H9 (cell line): Measurements from ENCODE around the gene HSD17B2. TPM values are rescaled to one million over a fixed set of nuclear protein-coding genes. Genes with fewer than 3 reads are reported as not detected.

Experiments used
- DNase-seq: peaks from one replicate; pipeline ENCODE4 v3.0.0-alpha.2; 2017
- H2AFZ ChIP-seq: one replicate; pipeline ENCODE4 v1.6.1; 2013; ENCODE audit warnings: mild to moderate bottlenecking, low read length, control low read depth, moderate library complexity
- H2AK5ac ChIP-seq: 2 replicates; pipeline ENCODE4 v1.6.1; 2013; ENCODE audit warnings: low read length, control low read depth, mixed read lengths; ENCODE audit not compliant: insufficient read length
- H2BK120ac ChIP-seq: one replicate; pipeline ENCODE4 v1.6.1; 2013; ENCODE audit warnings: low read depth, mild to moderate bottlenecking, low read length, control low read depth, inconsistent platforms; ENCODE audit not compliant: poor library complexity, severe bottlenecking
- H2BK12ac ChIP-seq: 2 replicates; pipeline ENCODE4 v1.6.1; 2013; ENCODE audit warnings: low read length, control low read depth, mixed read lengths, low read depth; ENCODE audit not compliant: insufficient read length
- H2BK15ac ChIP-seq: 2 replicates; pipeline ENCODE4 v1.6.1; 2013; ENCODE audit warnings: low read depth, low read length, control low read depth
- H2BK20ac ChIP-seq: one replicate; pipeline ENCODE4 v1.6.1; 2013; ENCODE audit warnings: low read depth, mild to moderate bottlenecking, low read length, control low read depth, inconsistent platforms; ENCODE audit not compliant: poor library complexity, severe bottlenecking
- H2BK5ac ChIP-seq: 2 replicates; pipeline ENCODE4 v1.6.1; 2013; ENCODE audit warnings: low read length, control low read depth, mixed read lengths; ENCODE audit not compliant: insufficient read length
- H3K14ac ChIP-seq: 2 replicates; pipeline ENCODE4 v1.6.1; 2013; ENCODE audit warnings: low read length, control low read depth; ENCODE audit not compliant: insufficient read depth
- H3K18ac ChIP-seq: 2 replicates; pipeline ENCODE4 v1.6.1; 2013; ENCODE audit warnings: low read depth, mild to moderate bottlenecking, mixed read lengths, low read length, control low read depth; ENCODE audit not compliant: insufficient read length
- H3K23ac ChIP-seq: 2 replicates; pipeline ENCODE4 v1.6.1; 2013; ENCODE audit warnings: low read length, control low read depth, mixed read lengths, low read depth; ENCODE audit not compliant: insufficient read length
- H3K23me2 ChIP-seq: 2 replicates; pipeline ENCODE4 v1.6.1; 2013; ENCODE audit warnings: low read depth, mild to moderate bottlenecking, mixed read lengths, low read length, control low read depth; ENCODE audit not compliant: insufficient read length, poor library complexity, severe bottlenecking
- H3K27ac ChIP-seq: 2 replicates; pipeline ENCODE4 v1.5.1; 2013; ENCODE audit warnings: low read length, control low read depth, mixed read lengths, low read depth; ENCODE audit not compliant: insufficient read length
- H3K27me3 ChIP-seq: 2 replicates; pipeline ENCODE4 v1.6.1; 2013; ENCODE audit warnings: low read length, control low read depth, inconsistent platforms; ENCODE audit not compliant: insufficient read depth
- H3K4ac ChIP-seq: 2 replicates; pipeline ENCODE4 v1.6.1; 2013; ENCODE audit warnings: low read depth, mild to moderate bottlenecking, control low read depth, inconsistent platforms, low read length, moderate library complexity
- H3K4me1 ChIP-seq: 2 replicates; pipeline ENCODE4 v1.6.1; 2013; ENCODE audit warnings: low read length, control low read depth, inconsistent platforms; ENCODE audit not compliant: insufficient read depth
- H3K4me2 ChIP-seq: 2 replicates; pipeline ENCODE4 v1.6.1; 2013; ENCODE audit warnings: low read length, control low read depth, mixed read lengths; ENCODE audit not compliant: insufficient read length, insufficient read depth
- H3K56ac ChIP-seq: 2 replicates; pipeline ENCODE4 v1.6.1; 2013; ENCODE audit warnings: low read depth, mild to moderate bottlenecking, mixed read lengths, low read length, control low read depth; ENCODE audit not compliant: insufficient read length
- H3K79me1 ChIP-seq: 2 replicates; pipeline ENCODE4 v1.6.1; 2013; ENCODE audit warnings: low read depth, mild to moderate bottlenecking, moderate library complexity, low read length, control low read depth, inconsistent platforms; ENCODE audit not compliant: insufficient read depth, poor library complexity, severe bottlenecking
- H3K79me2 ChIP-seq: 2 replicates; pipeline ENCODE4 v1.6.1; 2013; ENCODE audit warnings: low read length, control low read depth, inconsistent platforms; ENCODE audit not compliant: insufficient read depth
- H3K9ac ChIP-seq: 2 replicates; pipeline ENCODE4 v1.6.1; 2013; ENCODE audit warnings: low read length, control low read depth, mixed read lengths; ENCODE audit not compliant: insufficient read length; ENCODE audit errors: extremely low read depth
- H3K9me3 ChIP-seq: one replicate; pipeline ENCODE4 v1.6.1; 2013; ENCODE audit warnings: low read depth, low read length, inconsistent platforms; ENCODE audit not compliant: control insufficient read depth
- H3T11ph ChIP-seq: one replicate; pipeline ENCODE4 v1.6.1; 2013; ENCODE audit warnings: mild to moderate bottlenecking, low read length, control low read depth, inconsistent platforms
- H4K20me1 ChIP-seq: one replicate; pipeline ENCODE4 v1.6.1; 2013; ENCODE audit not compliant: control insufficient read depth, insufficient read length, insufficient read depth
- H4K5ac ChIP-seq: 2 replicates; pipeline ENCODE4 v1.6.1; 2013; ENCODE audit warnings: low read depth, mild to moderate bottlenecking, mixed read lengths, low read length, control low read depth; ENCODE audit not compliant: insufficient read length
- H4K8ac ChIP-seq: replicated peaks from 2 replicates; pipeline ENCODE4 v1.6.1; 2013; ENCODE audit warnings: low read length, control low read depth, mixed read lengths, low read depth; ENCODE audit not compliant: insufficient read length
- H4K91ac ChIP-seq: 2 replicates; pipeline ENCODE4 v1.6.1; 2013; ENCODE audit warnings: low read depth, mild to moderate bottlenecking, moderate library complexity, mixed read lengths, low read length, control low read depth; ENCODE audit not compliant: insufficient read length
- H3K27ac Mint-ChIP-seq, 3 experiments: 2 replicates in 2 of 3; 3 replicates in 1 of 3; pipeline ENCODE4 v1.8.0; 2020 to 2021; ENCODE audit warnings: mixed read lengths in 3 of 3, mild to moderate bottlenecking in 1 of 3, moderate library complexity in 1 of 3
- H3K27me3 Mint-ChIP-seq: 2 replicates; pipeline ENCODE4 v1.8.0; 2021; ENCODE audit warnings: low read depth, mild to moderate bottlenecking, moderate library complexity, mixed read lengths
- H3K36me3 Mint-ChIP-seq, 3 experiments: 2 replicates in 2 of 3; 3 replicates in 1 of 3; pipeline ENCODE4 v1.8.0; 2020 to 2021; ENCODE audit warnings: low read depth in 3 of 3, mixed read lengths in 3 of 3; ENCODE audit not compliant: insufficient read depth in 1 of 3
- H3K4me1 Mint-ChIP-seq, 2 experiments: 2 replicates each; pipeline ENCODE4 v1.8.0; 2020; ENCODE audit warnings: mixed read lengths in 2 of 2
- H3K4me3 Mint-ChIP-seq, 2 experiments: 2 replicates in 1 of 2; 3 replicates in 1 of 2; pipeline ENCODE4 v1.8.0; 2020 to 2021; ENCODE audit warnings: mild to moderate bottlenecking in 2 of 2, mixed read lengths in 2 of 2, moderate library complexity in 1 of 2
- H3K9me3 Mint-ChIP-seq, 2 experiments: 2 replicates in 1 of 2; 3 replicates in 1 of 2; pipeline ENCODE4 v1.8.0; 2020; ENCODE audit warnings: mild to moderate bottlenecking in 2 of 2, mixed read lengths in 2 of 2, moderate library complexity in 1 of 2
- CTCF ChIP-seq: fragments of 200-600 bp; sonication (generic); conservative IDR thresholded peaks from 3 replicates; pipeline ENCODE4 v1.8.0; 2021; ENCODE audit warnings: antibody characterized with exemption, mild to moderate bottlenecking
- WGBS: extraction: QIAGEN DNeasy Blood & Tissue Kit; methylation state at CpG from one replicate; pipeline ENCODE4 v1.1.7; 2013; ENCODE audit warnings: missing lambda C conversion rate, low lambda C conversion rate, mixed read lengths; ENCODE audit not compliant: insufficient read length; ENCODE audit errors: extremely low coverage; 5-methylcytosine and 5-hydroxymethylcytosine counted together
- total RNA-seq: library from RNA; stranded (reverse); gene quantifications from 2 replicates; pipeline ENCODE4 v1.2.1, GENCODE V29; 2021

The HSD17B2 gene
- total RNA-seq, 1 experiment from 2014 or later = not detected

- no CpG with 5 or more reads among the region's 2 CpGs for WGBS
Observed at GRCh38 chr16:82111944-82112343, 76.9 kb downstream of the HSD17B2 start.

More at GRCh38 chr16:82111944-82112343, 76.9 kb downstream of the HSD17B2 start:
- Histone ChIP-seq H2BK12ac (no peak overlapping the region), H3K23me2 (no peaks in the 10 kb centered on the region), H2AK5ac (no peak overlapping the region), H3K18ac (no peak overlapping the region), H3K4ac (no peak overlapping the region), H3K9me3 (no peaks in the 10 kb centered on the region), H2BK15ac (no peak overlapping the region), H3K27ac (no peak overlapping the region), H3K79me2 (no peaks in the 10 kb centered on the region), H3K27me3 (no peaks in the 10 kb centered on the region; the same call in 1 of the 2 replicates), H4K8ac (no peak overlapping the region), H4K5ac (no peak overlapping the region), H3K79me1 (no peaks in the 10 kb centered on the region), H3K23ac (no peak overlapping the region), H3K56ac (no peak overlapping the region), H4K91ac (no peak overlapping the region), H3K9ac (no peak overlapping the region), H2AFZ (no peak overlapping the region), H3K14ac (no peak overlapping the region), H2BK5ac (no peak overlapping the region), H4K20me1 (no peaks in the 10 kb centered on the region), H2BK120ac (no peak overlapping the region), H3K4me1 (no peaks in the 10 kb centered on the region), H3T11ph (no peak overlapping the region), H3K4me2 (no peak overlapping the region), H2BK20ac (no peak overlapping the region)
- Mint-ChIP-seq H3K9me3 (no peaks in the 10 kb centered on the region; a peak in 1 of 5 replicates), H3K27ac (no peak overlapping the region), H3K4me1 (peaks cover 6 to 7% of the 10 kb centered on the region in 2 experiments; a peak in 3 of 4 replicates), H3K4me3 (no peak overlapping the region), H3K36me3 (no peaks in the 10 kb centered on the region), H3K27me3 (peaks cover 2% of the 10 kb centered on the region; the same call in 1 of the 2 replicates)
- no peak for DNase-seq
- TF ChIP-seq CTCF = no peak
